NCI-H146 treated with DMSO at 0.1 percent for 48 hours (cell line): ENCODE data around the gene NGF.

Experiments
- DNase-seq: peaks from one replicate; lab custom pipeline; 2025; ENCODE audit not compliant: unreplicated experiment; lab: John Stamatoyannopoulos, UW

Gene NGF

DNA sequence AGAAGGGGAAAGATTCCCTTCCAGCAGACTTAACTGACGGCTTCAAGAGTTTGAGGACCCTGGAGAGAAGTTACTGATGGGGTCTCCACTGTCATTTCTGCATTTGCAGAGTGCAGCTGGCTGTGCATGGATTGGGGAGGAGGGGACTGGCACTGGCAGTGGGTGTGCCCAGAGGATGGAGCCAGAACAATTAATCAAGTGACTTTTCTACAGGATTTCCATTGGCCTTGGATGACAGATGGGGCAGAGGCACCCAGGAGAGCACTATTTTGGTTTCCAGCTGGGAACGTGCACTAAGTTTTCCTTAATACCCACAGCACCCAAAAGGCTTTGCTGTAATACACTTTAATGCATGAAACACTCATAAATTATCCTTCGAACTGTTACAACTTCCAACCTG lies 1.3 kb downstream of the NGF start:
- DNase-seq: no peak

DNA sequence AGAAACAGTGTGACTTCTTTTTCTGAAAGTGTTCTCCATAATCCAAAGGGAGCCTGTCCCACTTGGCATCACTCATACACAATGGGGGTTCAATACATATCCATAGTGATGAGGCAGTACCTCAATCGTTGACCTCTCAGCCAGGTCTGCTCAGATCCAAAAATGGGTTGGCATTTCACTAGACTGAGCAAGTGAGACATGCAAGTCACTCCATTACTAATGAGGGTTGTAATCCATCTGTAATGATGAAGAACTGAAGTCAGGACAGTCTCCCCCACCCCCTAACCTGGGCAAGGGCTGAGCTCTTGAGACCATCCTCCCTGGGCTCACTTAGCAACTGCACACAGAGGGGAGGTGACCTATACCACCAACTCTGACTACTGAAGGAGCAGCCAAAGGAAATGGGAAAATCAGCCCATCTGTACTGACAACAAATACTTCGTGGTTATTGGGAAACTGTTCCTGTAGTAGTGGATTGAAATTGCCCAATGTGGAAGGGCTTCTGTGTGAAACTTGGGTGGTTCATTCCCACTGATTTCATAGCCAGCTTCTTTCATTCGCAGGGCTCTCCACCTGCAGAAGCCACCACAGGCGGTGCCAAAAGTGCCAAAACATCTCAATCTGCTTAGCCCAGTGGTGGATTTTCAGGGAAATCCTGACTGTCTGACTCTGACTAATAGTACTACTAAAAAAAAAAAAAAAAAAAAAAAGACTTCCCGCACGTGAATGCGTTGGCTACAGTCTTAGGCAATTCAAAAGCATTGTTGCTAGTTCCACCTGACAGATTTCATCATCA lies 5.0 kb downstream of the NGF start:
- no peak for DNase-seq

DNA sequence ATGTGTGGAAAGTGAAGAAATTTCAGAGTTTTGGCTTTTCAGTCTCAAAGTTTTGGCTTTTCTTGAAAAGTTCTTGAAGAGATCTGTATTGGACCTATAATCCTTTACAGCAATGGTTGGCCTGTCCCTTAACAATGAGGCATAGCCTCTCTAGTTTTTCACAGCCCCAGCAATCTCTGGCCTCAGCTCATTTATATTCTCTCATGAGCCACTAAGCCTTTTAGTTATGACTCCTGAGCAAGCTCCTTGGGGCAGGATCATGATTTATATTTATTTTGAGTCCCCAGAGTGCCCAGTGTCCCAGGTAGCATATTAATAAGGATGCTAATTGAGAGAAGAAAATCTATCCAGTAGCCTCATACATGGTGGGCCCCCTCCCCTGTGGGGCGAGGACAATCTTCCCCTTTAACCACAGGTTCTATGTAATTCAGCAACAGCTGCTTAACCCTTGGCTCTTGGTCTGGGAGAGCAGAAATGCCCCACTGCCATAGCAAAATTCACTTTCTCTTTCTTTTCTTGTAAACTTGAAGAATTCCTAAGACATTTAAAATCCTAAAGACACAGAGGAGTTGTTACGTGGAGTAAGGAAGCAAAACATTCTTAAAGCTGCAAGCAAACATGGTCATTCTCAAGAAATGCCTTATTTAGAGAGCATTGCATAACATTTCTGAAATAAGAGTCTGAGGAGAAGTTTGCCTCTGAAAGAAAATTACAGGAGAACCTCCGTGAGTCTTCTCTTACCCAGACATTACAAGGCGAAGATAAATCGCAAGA lies 6.3 kb downstream of the NGF start:
- DNase-seq: no peak

DNA sequence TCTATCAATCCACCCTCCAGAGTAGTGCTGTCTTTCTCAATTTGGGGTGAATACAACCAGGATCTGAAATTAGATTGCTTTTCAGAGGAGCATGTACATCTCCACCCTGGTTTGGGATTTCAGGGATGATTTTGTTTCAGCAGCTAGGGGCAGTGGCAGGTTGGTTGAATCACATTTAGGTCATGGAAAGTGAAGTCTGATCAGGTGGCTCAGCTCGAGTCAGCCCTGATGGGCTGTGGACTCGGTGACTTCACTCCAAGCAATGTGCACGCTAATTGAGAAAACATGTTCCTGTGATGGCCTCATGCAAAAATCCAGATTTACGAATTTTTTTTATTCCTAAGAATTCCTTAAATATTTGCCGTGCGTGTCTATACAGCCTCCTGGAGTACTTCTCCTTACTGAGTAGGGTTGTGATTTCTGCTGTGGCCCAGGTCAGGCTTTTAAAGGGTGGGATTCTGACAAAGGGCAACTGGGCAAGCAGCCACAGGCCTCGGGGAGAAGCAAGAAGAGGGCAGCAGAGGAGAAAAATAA lies 7.5 kb downstream of the NGF start:
- no peak for DNase-seq

DNA sequence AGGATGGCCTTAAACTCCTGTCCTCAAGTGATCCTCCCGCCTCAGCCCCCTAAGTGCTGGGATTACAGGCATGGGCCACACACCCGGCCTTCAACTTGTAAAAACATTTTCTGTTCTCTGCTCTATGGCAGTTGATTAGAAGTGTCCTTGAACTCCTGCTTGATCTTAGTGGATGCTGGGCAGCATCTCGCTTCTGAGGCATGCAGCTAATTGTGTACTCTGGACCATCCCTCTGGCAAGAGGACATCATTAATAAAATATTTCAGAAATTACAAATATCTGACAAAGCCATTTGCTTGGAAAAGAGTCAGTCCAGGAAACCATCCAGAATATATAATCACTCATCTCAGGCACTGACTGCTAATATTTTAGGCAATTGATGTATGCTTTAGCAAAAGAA lies 8.1 kb downstream of the NGF start:
- no peak for DNase-seq

DNA sequence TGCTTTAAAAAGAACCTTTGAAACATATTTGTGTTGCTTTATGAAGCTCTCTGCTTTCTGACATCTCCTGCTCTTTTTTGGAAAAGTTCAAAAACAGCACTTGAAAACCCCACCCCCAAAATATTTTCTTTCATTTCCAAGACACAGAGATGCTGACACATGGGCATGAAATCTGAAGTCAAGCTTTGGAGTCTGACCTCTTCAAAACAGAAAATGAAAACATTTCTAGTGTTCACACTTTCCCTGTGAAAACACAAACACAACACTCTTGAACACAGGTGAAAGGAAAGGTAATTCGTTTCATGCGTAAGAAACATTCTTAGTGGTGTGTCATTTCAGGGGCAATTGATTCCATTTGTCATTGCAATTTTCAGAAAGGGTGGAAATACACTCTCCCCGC lies 10.8 kb downstream of the NGF start:
- no peak for DNase-seq

DNA sequence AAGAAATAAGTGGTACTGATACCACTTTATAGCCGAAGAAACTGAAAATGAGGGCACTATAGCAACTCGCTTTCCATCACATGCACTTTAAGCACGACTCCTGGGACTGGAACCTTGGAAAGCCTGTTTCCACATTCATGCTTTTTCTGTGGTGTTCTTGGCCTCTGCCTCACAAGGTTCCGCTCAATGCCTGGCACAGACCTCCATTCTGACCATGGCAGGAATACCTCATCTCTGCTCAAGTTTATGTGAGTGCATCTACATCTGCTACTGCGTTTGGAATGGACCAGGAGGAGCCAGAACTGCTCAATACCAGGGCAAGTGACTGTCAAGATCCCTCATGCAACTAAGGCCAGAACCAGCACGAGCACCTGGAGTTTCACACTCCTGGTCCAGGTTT lies 11.6 kb downstream of the NGF start:
- DNase-seq: no peak

DNA sequence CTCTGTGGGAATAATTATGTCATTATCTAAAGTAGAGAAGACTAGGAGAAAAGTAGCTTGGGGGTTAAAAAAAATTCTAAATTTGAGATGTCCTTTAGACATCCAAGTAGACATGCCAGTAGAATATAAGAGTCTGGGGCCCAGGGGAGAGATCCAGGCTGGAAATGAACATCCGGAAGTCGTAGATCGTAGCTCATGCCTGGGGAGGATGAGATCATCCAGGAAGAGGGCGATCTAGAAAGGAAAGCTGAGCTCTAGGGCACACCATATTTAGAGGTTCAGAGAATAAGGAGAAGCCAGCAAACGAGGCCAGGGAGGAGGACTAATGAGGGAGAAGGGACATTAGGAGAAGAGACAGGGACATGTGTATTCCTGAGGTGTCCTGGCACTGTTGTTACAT lies 12.2 kb downstream of the NGF start:
- DNase-seq: no peak

DNA sequence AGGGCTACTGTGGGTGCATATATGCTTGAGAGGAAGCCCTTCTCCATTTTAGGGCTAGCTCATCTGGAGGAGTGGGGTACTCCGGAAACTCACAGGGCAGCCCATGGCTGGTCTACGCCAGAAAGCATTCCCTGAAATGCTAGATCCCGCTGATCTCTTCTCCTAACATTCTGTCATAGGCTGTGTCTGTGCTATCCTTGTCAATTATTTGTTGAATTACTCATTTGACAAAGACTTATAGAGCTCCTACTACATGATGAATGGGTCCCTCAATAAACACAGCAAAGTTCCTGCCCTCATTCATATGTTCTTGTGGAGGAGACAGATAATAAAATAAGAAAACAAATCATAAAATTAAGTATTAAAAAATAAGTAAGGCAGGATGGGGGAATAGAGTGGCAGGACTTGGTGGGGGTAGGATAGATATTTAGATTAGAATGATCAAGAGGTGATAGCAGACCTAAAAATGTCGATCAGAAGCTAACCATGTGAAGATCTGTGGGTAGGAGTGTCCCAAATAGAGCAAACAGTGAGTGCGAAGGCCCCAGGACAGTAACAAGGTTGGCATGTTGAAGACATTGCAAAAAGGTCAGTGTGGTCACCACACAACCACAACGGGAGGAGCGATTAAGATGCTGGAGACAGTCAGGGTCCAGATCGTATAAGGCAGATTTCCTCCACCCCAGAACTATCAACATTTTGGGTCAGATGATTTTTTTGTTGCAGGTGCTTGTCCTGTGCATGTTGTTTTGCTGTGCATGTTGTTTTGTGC lies 13.2 kb downstream of the NGF start:
- DNase-seq: no peak

DNA sequence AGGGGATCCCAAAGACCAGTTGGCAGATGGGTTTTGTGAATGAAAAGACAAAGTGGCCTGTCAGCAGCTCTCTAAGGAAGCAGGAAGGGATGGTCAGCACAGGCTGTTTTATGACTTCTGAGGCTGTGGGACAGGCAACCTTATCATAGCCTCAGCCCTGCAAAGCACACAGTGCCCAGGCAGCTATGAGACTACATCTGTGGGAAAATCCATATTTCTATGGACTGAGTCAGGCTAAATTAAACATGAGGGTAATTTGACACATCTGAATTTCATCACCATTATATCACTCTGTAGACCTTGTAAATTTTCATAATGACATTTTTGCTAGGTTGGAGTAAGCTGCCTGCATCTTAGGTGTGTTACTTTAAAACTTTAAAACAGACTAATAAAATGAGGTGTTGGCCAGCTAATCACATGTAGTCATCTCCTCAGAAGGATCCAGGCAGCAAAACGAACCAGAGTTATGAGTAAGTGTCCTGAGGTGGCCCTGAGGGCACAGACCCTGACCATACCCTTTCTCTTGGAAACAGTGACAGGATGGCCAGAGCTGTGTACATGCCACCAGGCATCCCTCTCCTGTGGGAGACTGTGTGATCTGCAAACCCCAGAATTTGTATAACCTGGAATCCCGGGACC lies 14.6 kb downstream of the NGF start:
- no peak for DNase-seq

DNA sequence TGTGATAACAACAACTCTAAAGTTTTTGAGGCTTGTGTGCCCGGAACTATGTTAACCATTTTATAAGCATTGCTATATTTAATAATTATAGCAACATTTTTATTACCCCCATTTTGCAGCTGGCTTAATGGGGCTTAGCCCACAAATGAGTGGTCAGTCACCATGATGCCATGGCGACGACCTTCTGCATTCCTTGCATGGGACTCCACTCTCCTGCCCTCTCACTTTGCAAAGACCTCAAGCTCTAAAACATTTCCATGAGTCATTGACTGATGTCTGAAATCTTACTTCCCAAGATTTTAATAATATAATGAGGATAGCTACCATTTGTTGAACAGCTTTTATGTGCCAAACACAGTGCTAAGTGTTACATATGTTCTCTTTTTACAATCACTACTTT lies 15.4 kb downstream of the NGF start:
- no peak for DNase-seq

DNA sequence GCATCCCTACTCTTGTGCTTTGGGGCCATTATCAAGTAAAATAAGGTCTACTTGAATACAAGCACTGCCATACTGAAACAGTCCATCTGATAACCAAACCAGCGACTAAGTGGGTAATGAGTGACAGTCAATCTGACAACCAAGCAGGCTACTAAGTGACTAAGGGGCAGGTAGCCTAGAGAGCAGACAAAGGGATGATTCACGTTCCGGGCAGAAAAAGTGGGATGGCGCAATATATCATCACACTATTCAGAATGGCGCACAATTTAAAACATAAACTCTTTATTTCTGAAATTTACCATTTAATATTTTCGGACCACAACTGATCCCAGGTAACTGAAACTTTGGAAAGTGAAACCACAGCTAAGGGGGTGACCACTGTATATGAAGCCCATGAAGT lies 17.7 kb downstream of the NGF start:
- no peak for DNase-seq

DNA sequence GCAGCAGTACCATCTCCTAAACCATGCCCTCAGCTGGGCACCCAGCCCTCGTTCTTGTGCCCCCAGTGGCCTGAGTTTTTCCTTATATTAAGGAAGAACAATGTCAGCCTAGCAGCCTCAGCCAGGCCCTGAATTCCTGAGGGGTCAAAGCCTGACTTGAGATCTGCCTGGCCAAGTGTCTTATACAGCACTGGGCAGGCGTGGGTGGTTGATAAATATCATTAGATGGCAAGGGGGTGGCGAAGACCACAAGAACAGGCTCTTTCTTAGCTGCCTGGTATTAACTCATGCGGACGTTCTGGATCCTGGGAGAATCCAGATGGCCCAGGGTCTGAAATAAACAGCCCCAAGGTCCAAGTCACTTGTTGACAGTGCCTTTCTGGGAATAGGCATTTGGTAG lies 18.3 kb downstream of the NGF start:
- no peak for DNase-seq

DNA sequence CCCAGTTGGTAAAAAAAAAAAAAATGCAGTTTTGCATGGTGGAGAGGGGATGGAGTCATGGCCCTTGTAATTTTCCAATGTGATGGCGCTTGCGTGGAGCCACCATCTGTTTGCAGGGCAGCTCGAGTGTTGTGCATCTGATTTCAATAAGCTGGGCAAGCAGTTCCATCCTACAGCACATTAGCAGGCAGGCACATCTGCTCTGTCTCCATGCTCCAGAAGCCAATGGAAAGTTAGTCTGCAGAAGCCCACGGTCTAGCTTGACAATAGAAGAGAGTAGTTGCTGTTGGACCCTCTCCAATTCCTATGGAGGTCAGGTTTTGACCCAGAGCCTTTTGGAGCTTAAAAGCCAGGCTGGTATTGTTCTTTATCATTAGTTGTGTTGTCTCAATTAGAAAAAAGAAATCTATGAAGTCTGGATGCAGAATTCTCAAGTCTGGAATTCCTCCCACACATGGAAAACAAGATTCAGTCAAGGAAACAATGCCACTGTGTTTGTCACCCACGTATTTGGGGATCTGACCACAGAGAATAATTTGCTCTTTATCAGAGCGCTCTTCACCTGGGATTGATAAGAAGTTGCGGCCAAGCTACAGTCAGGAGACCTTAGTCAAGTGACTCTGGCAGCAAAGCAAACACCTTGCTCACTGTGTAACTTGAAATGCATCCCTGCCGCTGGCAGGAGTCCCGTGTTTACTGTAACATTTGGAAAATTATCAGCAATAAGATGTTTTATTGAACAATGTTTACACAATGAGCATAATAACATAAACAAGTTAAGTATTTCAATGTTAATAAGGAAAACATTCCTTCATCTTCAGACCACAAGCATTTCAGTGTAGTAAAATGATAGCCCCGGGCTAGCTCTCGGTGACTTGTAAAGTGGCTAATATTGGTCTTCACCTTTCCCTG lies 20.7 kb downstream of the NGF start:
- no peak for DNase-seq

DNA sequence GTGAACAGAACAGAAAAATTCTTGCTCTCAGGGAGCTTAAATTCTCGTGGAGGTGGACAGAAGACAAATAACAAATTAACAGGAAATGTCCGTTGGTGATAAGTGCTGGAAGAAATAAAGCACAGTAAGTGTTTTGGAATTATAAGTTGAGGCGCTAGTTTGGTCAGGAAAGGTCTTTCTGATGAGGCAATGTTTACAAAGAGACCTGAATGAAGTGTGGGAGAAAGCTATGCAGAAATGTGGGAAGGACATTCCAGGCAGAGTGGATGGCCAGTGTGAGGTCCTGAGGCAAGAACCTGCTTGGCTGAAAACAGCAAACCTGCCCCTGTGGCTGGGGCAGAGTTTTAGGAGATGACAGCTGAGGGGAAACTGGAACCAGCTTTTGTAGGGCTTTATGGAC lies 23.3 kb downstream of the NGF start:
- no peak for DNase-seq

DNA sequence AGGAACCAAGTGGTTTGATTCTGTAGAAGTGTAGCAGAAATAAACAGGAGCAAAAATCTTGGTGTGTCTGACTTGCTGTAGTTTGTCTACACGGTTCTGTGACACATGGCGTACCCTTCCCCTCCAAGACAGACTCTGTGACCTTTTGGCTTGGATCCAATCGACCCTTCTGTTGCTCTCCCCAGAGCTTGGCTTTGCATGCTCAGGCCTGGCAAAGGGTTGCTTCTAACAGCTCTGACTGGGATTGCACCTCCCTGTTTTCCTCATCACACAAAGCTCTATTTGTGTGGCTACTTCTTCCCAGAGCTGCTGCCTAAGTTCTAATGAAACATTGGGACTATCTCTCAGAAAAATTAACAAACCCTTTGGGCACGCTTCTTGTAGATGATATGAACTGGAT lies 24.0 kb downstream of the NGF start:
- DNase-seq: no peak

DNA sequence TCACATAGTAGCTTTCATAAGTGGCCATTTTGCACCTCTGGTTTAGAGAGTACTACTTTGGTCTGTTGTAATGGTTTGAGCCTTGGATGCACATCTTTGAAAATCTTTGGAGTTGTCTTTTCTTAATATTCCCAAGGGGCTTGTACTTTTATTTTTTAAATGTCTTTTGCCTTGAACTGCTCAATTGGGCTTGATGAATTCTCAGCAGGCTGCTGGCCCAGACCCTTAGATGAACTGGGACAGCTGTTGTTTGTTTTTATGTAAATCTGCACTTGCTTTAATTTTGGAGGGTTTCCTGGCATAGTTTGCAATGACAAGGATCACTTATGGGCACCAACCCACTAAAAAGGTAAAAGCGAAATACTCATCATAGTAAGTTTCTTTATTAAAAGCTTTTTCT lies 24.9 kb downstream of the NGF start:
- DNase-seq: no peak

DNA sequence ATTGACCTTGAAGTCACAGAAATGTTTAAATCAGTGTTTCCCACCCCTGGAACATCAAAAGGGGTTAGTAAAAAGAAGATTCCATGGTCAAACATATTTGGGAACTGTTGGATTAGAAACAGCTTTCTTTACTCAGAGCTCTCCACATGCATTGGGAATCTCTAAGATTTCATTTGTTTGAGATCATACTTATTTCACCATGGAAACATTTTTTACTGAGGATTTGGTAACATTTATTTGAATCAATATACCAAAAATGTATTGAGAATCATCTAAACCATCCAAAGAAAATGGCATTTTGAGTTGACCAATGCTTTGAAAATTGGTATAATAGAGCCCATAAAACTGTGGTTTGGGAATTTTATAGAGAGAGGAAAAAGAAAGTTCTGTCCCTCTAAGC lies 25.3 kb downstream of the NGF start:
- DNase-seq: no peak

DNA sequence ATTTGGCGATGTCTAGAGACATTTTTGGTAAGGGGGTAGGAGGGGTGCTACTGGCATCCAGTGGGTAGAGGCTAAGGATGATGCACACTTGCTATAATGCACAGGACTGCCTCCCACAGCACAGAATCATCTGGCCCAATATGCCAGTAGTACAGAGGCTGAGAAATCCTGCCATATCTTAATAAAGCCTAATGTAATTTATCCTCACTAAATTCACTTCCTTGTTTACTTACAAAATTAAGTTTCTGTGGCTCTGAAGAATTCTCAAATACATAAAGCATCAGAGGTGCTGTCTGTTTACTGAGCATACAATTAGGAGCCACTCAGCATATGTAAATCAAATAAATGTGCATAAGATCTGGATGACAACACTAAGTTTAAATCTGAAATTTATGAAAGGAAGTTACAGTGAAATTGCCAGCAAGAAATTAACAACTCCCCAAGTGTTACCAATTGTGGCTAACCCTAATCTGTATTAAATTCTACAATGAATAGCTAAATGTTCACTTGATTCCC lies 26.5 kb downstream of the NGF start:
- DNase-seq: no peak
